K562 (cell line): ENCODE data around the gene FA2H. TPM values are rescaled to one million over a fixed set of nuclear protein-coding genes. Genes with fewer than 3 reads are reported as not detected.

ENCODE experiments used
- ARHGAP35 ChIP-seq: fragments of 450-650 bp; IDR thresholded peaks from 2 replicates; pipeline ENCODE4 v1.6.1; 2018; ENCODE audit not compliant: partially characterized antibody
- DPF2 ChIP-seq: fragments of 450-650 bp; IDR thresholded peaks from 2 replicates; pipeline ENCODE4 v1.6.1; 2016
- HNRNPLL ChIP-seq: fragments of 200-400 bp; formaldehyde crosslinking; IDR thresholded peaks from 2 replicates; pipeline ENCODE4 v1.6.1; 2017; ENCODE audit warnings: low read length, low read depth, mild to moderate bottlenecking; ENCODE audit not compliant: poor library complexity, severe bottlenecking
- HOXB6 ChIP-seq: fragments of 250-450 bp; sonication (Bioruptor Pico); IDR thresholded peaks from 2 replicates; pipeline ENCODE4 v1.5.1; 2022; ENCODE audit warnings: mild to moderate bottlenecking, borderline replicate concordance
- KAT8 ChIP-seq: fragments of 450-650 bp; IDR thresholded peaks from 2 replicates; pipeline ENCODE4 v1.6.1; 2016; ENCODE audit warnings: low read depth, mild to moderate bottlenecking
- KLF16 ChIP-seq: IDR thresholded peaks from 2 replicates; pipeline ENCODE4 v1.6.1; 2016; ENCODE audit warnings: antibody characterized with exemption
- LARP7 ChIP-seq: fragments of 450-650 bp; IDR thresholded peaks from 2 replicates; pipeline ENCODE4 v1.6.1; 2016
- NCOR1 ChIP-seq: fragments of 450-650 bp; IDR thresholded peaks from 2 replicates; pipeline ENCODE4 v1.6.1; 2016; ENCODE audit warnings: mild to moderate bottlenecking, moderate library complexity
- RBM15 ChIP-seq: fragments of 200-400 bp; formaldehyde crosslinking; IDR thresholded peaks from 2 replicates; pipeline ENCODE4 v1.6.1; 2018; ENCODE audit warnings: mild to moderate bottlenecking, low read length, moderate library complexity; ENCODE audit not compliant: insufficient read depth
- SMARCA4 ChIP-seq: fragments of 450-650 bp; IDR thresholded peaks from 2 replicates; pipeline ENCODE4 v1.6.1; 2016
- SP1 ChIP-seq: sonication (generic); formaldehyde crosslinking; IDR thresholded peaks from 2 replicates; pipeline ENCODE4 v1.8.1; 2022; ENCODE audit warnings: mild to moderate bottlenecking, missing genetic modification reagents
- ZNF143 ChIP-seq: sonication (generic); formaldehyde crosslinking; IDR thresholded peaks from 2 replicates; pipeline ENCODE4 v1.9.0; 2022; ENCODE audit warnings: mild to moderate bottlenecking, missing genetic modification reagents
- polyA plus RNA-seq, 8 experiments: library from polyadenylated mRNA; depleted of rRNA in 4 of 8; stranded (reverse) in 5 of 8; unstranded in 3 of 8; fragments of >200 nt; fragmentation: Nextera tagmentation in 2 of 8; fragmentation: Illumina TruSeq in 1 of 8; extraction: Ambion mirVana in 2 of 8; extraction: Trizol in 1 of 8; gene quantifications; 2 replicates each; pipeline versions ENCODE4 v1.2.1 to v1.2.3, GENCODE V29; 2011 to 2014; ENCODE audit warnings: inconsistent platforms in 1 of 8, missing spikeins in 1 of 8
- total RNA-seq, 7 experiments: library from RNA; depleted of rRNA in 6 of 7; stranded (reverse); fragments of >200 nt in 6 of 7; fragmentation: Illumina TruSeq in 2 of 7; extraction: Trizol in 2 of 7; gene quantifications; 2 replicates each; pipeline versions ENCODE4 v1.2.1 to v1.2.3, GENCODE V29; 2011 to 2021; ENCODE audit warnings: low replicate concordance in 1 of 7
- TF ChIP-seq, protein P1 (sequence below): fragments of 450-650 bp; formaldehyde crosslinking; IDR thresholded peaks from 2 replicates; pipeline ENCODE4 v1.4.0; 2020; ENCODE audit warnings: mild to moderate bottlenecking, moderate library complexity
- TF ChIP-seq, protein P2 (sequence below): fragments of 450-650 bp; formaldehyde crosslinking; IDR thresholded peaks from 2 replicates; pipeline ENCODE4 v1.4.0; 2020; ENCODE audit warnings: mild to moderate bottlenecking
- TF ChIP-seq, protein P3 (sequence below): fragments of 450-650 bp; IDR thresholded peaks from 2 replicates; pipeline ENCODE4 v1.6.1; 2016; ENCODE audit warnings: low read depth, mild to moderate bottlenecking, moderate library complexity
- TF ChIP-seq, protein P4 (sequence below), 2 experiments: IDR thresholded peaks in 1 of 2; conservative IDR thresholded peaks in 1 of 2; 2 replicates each; pipeline ENCODE4 v1.6.1; 2016; ENCODE audit warnings: low read depth in 2 of 2, mild to moderate bottlenecking in 1 of 2, missing compliant biosample characterization in 1 of 2, missing genetic modification characterization in 1 of 2, moderate library complexity in 1 of 2
- TF ChIP-seq, protein P5 (sequence below): fragments of 250-450 bp; sonication (Bioruptor Pico); IDR thresholded peaks from 2 replicates; pipeline ENCODE4 v1.5.0; 2021
- TF ChIP-seq, protein P6 (sequence below): fragments of 450-650 bp; formaldehyde crosslinking; IDR thresholded peaks from 2 replicates; pipeline ENCODE4 v1.4.0; 2020; ENCODE audit warnings: mild to moderate bottlenecking, moderate library complexity

Gene FA2H
- total and polyA plus RNA-seq, 9 of the 15 experiments (the other 6 are each of a cell fraction or from before 2014, with no cell fraction given) = not detected

DNA sequence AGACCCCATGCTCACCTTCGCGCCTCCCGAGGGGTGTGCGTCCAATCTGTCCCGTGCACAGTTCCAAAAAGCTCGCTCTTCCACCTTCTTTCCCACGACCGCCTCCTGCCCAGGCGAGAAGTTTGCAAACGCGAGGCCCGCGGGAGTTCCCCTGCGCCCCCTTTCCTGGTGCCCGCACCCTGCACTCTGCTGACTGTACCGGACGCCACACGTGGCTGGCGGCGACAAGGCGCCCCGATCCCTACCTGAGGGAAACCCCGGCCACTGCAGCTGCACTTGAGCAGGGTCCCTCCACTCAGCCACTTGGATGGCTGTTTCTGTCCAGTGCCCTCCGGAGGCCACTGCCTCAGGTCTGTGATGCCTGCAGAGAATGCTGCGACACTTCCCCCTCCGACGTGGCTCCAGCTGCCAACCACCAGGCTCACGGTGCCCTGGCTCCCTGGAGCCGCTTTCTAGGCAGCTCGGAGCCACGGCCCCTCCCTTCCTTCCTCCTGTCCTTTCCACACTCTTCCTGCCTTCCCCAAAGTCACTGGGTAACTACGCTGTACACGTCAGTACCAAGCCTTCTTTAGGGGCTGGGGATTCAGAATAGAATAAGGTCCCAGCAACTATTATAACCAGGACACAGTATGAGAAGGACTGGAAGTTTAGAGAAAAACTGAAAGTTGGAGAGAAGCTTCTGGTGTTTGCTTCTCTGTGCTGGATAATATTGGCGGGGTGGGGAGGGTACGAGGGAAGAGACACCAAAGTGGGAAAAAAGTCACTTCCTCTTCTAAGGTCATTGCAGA lies 74.0 kb downstream of the FA2H start, which contains the start of gene MLKL (continued):
- TF ChIP-seq DPF2 (peak; percentile 56; the same call in 1 of the 2 replicates), NCOR1 (no peak), KAT8 (no peak), RBM15 (no peak), ARHGAP35 (no peak), HNRNPLL (no peak), SP1 (CRISPR knock-in tag) (peak; percentile 29; the same call in 1 of the 2 replicates), SMARCA4 (peak; percentile 46; the same call in 1 of the 2 replicates), KLF16 (no peak), ZNF143 (CRISPR knock-in tag) (no peak), LARP7 (no peak), HOXB6 (no peak)
- TF ChIP-seq, protein P1, sequence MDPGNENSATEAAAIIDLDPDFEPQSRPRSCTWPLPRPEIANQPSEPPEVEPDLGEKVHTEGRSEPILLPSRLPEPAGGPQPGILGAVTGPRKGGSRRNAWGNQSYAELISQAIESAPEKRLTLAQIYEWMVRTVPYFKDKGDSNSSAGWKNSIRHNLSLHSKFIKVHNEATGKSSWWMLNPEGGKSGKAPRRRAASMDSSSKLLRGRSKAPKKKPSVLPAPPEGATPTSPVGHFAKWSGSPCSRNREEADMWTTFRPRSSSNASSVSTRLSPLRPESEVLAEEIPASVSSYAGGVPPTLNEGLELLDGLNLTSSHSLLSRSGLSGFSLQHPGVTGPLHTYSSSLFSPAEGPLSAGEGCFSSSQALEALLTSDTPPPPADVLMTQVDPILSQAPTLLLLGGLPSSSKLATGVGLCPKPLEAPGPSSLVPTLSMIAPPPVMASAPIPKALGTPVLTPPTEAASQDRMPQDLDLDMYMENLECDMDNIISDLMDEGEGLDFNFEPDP (CRISPR knock-in tag) = no peak
- TF ChIP-seq, protein P2, sequence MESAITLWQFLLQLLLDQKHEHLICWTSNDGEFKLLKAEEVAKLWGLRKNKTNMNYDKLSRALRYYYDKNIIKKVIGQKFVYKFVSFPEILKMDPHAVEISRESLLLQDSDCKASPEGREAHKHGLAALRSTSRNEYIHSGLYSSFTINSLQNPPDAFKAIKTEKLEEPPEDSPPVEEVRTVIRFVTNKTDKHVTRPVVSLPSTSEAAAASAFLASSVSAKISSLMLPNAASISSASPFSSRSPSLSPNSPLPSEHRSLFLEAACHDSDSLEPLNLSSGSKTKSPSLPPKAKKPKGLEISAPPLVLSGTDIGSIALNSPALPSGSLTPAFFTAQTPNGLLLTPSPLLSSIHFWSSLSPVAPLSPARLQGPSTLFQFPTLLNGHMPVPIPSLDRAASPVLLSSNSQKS = no peak
- TF ChIP-seq, protein P3, sequence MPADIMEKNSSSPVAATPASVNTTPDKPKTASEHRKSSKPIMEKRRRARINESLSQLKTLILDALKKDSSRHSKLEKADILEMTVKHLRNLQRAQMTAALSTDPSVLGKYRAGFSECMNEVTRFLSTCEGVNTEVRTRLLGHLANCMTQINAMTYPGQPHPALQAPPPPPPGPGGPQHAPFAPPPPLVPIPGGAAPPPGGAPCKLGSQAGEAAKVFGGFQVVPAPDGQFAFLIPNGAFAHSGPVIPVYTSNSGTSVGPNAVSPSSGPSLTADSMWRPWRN = no peak
- TF ChIP-seq, protein P4, sequence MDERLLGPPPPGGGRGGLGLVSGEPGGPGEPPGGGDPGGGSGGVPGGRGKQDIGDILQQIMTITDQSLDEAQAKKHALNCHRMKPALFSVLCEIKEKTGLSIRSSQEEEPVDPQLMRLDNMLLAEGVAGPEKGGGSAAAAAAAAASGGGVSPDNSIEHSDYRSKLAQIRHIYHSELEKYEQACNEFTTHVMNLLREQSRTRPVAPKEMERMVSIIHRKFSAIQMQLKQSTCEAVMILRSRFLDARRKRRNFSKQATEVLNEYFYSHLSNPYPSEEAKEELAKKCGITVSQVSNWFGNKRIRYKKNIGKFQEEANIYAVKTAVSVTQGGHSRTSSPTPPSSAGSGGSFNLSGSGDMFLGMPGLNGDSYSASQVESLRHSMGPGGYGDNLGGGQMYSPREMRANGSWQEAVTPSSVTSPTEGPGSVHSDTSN (CRISPR knock-in tag; IDR thresholded peaks at IDR 0.05; ENCODE audit: low read depth) = no peak
- TF ChIP-seq, protein P4 (tag; conservative IDR thresholded peaks at IDR 0.05; ENCODE audit: low read depth) = no peak
- TF ChIP-seq, protein P5, sequence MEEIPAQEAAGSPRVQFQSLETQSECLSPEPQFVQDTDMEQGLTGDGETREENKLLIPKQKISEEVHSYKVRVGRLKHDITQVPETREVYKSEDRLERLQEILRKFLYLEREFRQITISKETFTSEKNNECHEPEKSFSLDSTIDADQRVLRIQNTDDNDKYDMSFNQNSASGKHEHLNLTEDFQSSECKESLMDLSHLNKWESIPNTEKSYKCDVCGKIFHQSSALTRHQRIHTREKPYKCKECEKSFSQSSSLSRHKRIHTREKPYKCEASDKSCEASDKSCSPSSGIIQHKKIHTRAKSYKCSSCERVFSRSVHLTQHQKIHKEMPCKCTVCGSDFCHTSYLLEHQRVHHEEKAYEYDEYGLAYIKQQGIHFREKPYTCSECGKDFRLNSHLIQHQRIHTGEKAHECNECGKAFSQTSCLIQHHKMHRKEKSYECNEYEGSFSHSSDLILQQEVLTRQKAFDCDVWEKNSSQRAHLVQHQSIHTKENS = no peak
- TF ChIP-seq, protein P6, sequence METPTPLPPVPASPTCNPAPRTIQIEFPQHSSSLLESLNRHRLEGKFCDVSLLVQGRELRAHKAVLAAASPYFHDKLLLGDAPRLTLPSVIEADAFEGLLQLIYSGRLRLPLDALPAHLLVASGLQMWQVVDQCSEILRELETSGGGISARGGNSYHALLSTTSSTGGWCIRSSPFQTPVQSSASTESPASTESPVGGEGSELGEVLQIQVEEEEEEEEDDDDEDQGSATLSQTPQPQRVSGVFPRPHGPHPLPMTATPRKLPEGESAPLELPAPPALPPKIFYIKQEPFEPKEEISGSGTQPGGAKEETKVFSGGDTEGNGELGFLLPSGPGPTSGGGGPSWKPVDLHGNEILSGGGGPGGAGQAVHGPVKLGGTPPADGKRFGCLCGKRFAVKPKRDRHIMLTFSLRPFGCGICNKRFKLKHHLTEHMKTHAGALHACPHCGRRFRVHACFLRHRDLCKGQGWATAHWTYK (CRISPR knock-in tag) = peak; percentile 71; the same call in 1 of the 2 replicates
